Ureter (tissue), 1 donor: ENCODE measurements around the gene LYZL4. TPM values are rescaled to one million over a fixed set of nuclear protein-coding genes. Genes with fewer than 3 reads are reported as not detected.

Experiments used
- DNase-seq: peaks from one replicate; pipeline ENCODE4 v3.0.0-alpha.2; 2020; ENCODE audit warnings: low spot score
- total RNA-seq: library from RNA; stranded (reverse); gene quantifications from one replicate; pipeline ENCODE4 v1.2.4, GENCODE V29; 2023
- donor health status: DM: yes; HTN: yes; CAD: no.

Gene LYZL4
- total RNA-seq, 1 donor from 2014 or later, result not detected

- no peak for DNase-seq
These were observed 15.5 kb upstream of the LYZL4 start for GRCh38 chr3:42425736-42426407.

- DNase-seq, result no peak
These were observed 14.5 kb upstream of the LYZL4 start for GRCh38 chr3:42424911-42425310.

DNA sequence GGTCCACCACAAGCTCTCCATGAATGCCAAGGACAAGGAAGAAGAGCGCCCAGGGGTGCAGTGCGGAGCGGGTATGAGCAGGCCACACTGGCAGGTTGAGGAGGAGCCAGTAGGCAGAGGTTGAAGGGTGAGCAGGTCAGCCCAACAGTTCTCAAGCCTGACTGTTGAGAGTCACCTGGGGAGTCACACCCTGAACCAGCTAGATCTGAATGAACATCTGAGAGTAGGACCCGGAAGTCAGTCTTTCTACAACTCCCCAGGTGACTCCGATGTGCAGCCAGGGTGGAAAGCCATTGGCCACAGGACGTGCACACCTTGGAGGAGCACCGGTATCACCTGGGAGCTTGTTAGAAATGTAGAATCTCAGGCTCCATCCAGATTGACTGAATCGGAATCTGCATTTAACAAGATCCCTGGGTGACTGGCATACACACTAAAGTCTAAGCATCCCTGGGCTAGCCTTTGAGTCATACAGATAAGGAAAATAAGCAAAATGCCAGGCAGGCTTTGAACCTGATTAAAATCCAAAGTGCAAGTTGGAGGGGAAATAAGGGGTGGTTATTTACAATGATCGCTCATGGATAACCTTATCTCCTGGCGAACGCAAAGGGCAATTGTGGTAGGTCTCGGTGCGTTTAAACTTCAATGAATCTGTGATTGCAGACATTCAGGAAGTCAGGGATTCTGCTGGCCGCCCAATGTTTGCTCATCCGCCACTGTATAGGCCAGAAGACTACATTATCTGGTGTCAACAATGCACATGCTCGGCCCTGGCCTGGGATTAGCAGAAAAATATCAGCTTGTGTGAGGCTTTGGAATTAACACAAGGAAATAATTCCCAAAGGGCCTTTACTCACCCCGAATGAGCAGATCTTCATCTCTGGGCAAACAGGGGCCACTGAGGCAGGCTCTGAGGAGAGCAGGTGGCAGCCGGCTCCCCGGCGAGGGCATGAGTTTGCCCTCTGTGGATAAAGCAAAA is 11.7 kb upstream of the LYZL4 start:
- no peak for DNase-seq

DNA sequence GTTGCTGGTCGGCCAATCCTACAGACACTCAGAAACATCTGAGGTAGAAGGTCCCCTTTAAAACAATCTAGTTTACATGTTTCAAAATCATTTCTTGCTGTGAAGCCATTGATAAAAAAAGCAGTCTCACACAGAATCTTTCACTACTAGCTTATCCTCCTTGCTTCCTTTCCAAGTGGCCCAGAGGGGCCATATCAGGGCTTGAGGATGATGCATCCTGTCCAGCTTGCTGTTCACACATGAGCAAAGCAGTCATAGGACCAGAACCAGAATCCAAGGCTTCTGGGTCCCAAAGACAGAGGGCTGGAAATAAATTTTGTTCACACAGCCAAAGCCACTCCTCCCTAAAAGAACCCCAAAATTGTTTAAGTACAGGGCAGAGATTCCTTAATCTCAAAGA is 9.2 kb upstream of the LYZL4 start:
- no peak for DNase-seq

- DNase-seq, result no peak
These were observed 2.2 kb upstream of the LYZL4 start for GRCh38 chr3:42412526-42413155.

DNA sequence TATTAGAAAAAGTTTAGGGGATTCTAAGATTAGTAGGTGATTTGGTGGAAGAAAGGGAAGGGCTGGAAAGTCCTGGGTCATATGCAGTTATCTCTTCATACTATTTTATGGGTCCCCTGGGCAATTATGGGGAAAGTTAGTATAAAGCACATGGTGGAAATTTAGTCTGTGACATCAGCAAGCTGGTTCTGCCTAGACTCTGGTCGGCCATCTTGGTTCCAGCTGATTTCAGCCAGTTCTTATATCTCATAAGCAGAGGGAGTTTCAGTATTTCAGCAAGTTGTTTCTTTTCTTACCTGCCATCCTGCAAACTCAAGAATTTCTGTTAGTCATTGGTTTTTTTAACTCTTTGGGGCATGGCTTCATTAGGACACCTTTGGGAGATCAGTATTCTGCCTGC is 1.0 kb upstream of the LYZL4 start:
- DNase-seq, result no peak

DNA sequence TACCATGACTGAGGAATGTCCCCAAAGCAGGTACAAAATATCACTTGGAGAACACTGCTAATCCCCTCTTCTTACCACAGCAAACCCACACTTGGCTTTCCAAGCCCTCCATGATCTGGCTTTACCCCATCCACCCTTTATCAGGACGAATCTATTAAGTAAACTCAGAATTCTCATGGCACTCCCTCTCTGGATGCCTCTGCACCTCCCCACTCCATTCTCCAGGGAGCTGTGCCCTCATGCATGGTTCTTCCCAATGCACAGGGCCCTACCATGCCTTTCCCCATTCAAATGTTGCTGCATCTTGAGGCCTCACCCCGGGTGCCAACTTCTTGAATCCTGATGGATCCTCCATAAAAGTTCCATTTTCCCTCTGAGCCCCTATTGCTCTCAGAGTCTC is 2.3 kb downstream of the LYZL4 start:
- no peak for DNase-seq

GRCh38 chr3:42406727-42407450 is 3.5 kb downstream of the LYZL4 start:
- DNase-seq, result no peak

DNA sequence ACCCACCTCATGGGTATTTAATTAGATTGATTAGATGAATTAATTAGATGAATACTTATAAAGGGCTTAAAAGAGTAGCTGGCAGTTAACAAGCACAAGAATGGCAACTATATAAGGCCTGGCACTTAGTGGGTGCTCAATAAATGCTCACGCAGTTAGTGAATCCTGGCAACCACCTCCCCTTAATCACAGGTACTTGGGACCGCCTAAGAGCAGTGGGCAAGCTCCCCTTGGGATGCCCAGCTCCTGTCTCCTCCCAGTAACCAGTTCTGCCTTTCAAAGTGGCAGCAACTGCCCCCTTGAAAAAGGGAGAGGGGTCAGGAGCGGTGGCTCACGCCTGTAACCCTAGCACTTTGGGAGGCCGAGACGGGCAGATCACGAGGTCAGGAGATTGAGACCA is 4.6 kb downstream of the LYZL4 start:
- no peak for DNase-seq

DNA sequence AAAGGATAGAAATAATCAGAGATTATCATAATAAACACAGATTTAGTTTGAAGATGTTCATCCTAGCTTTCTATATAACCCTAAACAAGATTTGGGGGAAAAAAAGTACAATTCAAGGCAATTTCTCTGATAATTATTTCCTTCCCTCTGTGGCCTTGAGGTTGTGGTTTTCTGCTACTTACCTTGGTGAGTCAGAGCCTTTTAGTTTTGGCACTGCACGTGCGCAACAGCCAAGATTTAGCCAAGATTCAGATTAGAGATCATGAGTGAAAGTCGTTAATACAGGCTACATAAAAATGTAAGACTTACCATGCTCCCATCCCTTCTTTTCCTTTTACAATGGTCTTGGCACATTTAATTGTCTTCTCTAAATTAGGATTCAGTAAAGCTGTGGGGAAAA is 6.7 kb downstream of the LYZL4 start:
- no peak for DNase-seq

GRCh38 chr3:42402394-42403096 is 7.9 kb downstream of the LYZL4 start:
- DNase-seq, result no peak

GRCh38 chr3:42398080-42398479 is 12.3 kb downstream of the LYZL4 start:
- no peak for DNase-seq

GRCh38 chr3:42397644-42398043 is 12.8 kb downstream of the LYZL4 start:
- DNase-seq, result no peak

DNA sequence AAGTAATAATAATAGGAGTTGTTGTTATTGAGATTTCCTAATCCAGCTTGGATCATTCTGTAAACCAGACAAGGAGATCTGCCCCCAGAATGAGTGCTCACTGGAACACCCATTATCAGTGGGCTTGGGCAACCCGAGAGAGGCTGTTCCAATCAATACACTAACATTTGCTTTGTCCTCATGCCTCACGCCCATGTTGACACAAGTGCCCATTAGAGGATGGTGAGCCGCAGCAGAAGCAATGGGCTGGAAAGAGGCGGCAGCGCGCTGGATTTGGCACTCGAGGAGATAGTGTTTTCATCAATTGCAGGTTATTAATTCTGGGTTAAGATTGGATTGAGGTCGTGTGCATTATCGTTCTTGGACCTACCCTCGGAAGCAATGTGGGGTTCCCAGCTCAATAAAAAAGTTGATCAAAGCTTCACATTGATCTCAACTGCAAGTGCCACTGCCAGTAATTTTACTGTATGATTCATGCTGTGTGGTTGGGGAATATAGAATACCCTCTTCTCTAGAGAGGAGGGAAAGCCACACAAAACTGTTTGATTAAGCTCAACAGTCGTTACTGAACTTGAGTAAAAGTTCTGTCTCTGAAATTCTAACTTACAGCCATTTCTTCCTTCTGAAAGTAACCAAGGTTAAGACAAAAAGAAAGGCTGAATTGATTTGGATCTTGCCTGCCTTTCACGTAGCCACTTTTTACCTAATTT is 15.7 kb downstream of the LYZL4 start:
- DNase-seq, result no peak

DNA sequence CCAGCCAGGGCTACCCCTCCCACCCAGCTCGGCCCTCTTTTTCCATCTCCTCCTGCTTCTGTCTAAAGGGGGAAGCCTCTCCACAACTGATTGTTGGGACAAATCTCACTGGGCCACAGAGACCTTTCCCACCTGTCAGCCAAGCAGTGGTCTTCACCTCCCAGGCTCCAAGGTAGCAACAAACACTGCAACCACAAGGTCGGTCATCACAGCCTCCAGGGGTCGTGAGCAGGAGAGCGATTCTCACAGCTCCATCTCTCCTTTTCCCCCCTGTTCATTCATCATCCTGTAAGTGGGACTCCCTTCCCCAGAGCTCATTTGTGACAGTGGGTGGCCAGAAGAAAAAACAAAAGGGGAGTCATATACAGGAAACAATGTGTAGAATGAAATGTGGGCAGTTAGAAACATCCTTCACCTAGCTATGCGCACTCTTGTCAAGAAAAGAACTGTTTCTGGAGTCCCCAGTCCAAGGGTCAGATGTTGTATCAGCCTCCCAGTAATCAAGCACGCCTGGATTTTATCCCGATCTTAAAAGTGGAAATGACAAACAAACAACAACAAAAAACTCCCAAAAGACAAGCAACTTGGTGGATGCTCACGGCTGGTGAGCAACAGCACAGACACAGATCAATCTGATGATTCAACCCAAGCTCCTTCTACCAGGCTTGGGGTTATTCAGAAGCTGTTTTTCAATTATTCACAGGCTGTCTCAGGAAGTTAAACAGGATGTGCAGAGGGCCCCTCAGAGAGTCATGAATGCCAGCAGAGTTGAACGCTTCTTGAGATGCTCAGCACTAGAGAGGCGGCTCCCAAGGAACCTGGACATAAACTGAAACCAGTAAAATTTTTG is 22.4 kb downstream of the LYZL4 start:
- no peak for DNase-seq

- no peak for DNase-seq
These were observed 28.8 kb downstream of the LYZL4 start for GRCh38 chr3:42381551-42382082.

GRCh38 chr3:42377681-42378080 is 32.7 kb downstream of the LYZL4 start:
- DNase-seq, result no peak

DNA sequence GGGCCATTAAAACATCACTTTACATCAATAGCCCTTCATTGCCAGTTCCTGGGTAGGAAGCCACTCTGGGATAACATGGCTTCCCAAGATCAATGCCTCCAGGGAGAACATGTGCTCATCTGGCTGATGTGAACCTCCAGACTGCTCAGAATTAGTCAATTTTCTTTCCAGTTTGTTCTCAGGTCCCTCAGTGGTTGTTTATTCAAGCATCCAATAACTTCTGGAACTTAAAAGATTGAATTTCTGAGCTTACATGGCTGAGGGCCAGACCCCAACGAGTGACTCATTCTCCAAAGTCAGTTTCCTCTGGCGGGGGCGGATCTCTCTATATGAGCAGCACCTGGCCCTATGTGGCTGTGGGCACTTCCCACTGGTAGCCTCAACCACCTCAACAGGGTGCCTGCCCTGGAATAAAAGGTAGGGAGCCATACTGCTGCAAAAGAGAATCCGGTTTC is 34.0 kb downstream of the LYZL4 start:
- no peak for DNase-seq

GRCh38 chr3:42375121-42375800 is 35.1 kb downstream of the LYZL4 start:
- DNase-seq, result no peak
